Natural killer cell (primary cell): ENCODE results near the gene CACNA2D3. TPM values are rescaled to one million over a fixed set of nuclear protein-coding genes. Genes with fewer than 3 reads are reported as not detected.
A peak's percentile ranks its signal among the peaks of the same experiment; 100 is the strongest.

Experiments
- ATAC-seq, 3 donors: fragments of 150-1000 bp in 2 of 3; fragments of 200-7000 bp in 1 of 3; cut with Tn5 transposase; 1 replicate in 1 of 3; 2 replicates in 2 of 3; pipeline ENCODE4 v1.10.0; 2021; ENCODE audit warnings: mild to moderate bottlenecking in 2 of 3, moderate library complexity in 2 of 3
- DNase-seq, 2 donors: peaks; one replicate each; pipeline versions ENCODE4 v3.0.0 to v3.0.0-alpha.2; 2013 to 2021; ENCODE audit warnings: mixed read lengths in 1 of 2
- H3K27ac ChIP-seq: one replicate; pipeline ENCODE4 v1.5.1; 2013; ENCODE audit warnings: mild to moderate bottlenecking, low read length
- H3K27me3 ChIP-seq: one replicate; pipeline ENCODE4 v1.6.1; 2013; ENCODE audit warnings: low read length; ENCODE audit not compliant: control insufficient read depth, insufficient read depth
- H3K36me3 ChIP-seq: one replicate; pipeline ENCODE4 v1.6.1; 2013; ENCODE audit warnings: low read length; ENCODE audit not compliant: control insufficient read depth, insufficient read depth
- H3K4me1 ChIP-seq: one replicate; pipeline ENCODE4 v1.6.1; 2013; ENCODE audit warnings: low read length; ENCODE audit not compliant: control insufficient read depth, insufficient read depth
- H3K4me3 ChIP-seq: one replicate; pipeline ENCODE4 v1.5.1; 2013; ENCODE audit warnings: low read length
- H3K9me3 ChIP-seq: one replicate; pipeline ENCODE4 v1.6.1; 2013; ENCODE audit warnings: low read length; ENCODE audit not compliant: control insufficient read depth, insufficient read depth
- H3K27ac Mint-ChIP-seq, 2 donors: one replicate each; pipeline ENCODE4 v1.8.0; 2022; ENCODE audit warnings: mild to moderate bottlenecking in 2 of 2, mixed read lengths in 2 of 2, moderate library complexity in 1 of 2
- H3K27me3 Mint-ChIP-seq, 2 donors: one replicate each; pipeline ENCODE4 v1.8.0; 2022; ENCODE audit warnings: low read depth in 2 of 2, mixed read lengths in 2 of 2
- H3K36me3 Mint-ChIP-seq: one replicate; pipeline ENCODE4 v1.8.0; 2022; ENCODE audit warnings: mixed read lengths
- H3K4me1 Mint-ChIP-seq, 2 donors: one replicate each; pipeline ENCODE4 v1.8.0; 2022; ENCODE audit warnings: mixed read lengths in 2 of 2
- H3K4me3 Mint-ChIP-seq: one replicate; pipeline ENCODE4 v1.8.0; 2022; ENCODE audit warnings: mild to moderate bottlenecking, moderate library complexity, mixed read lengths
- H3K9me3 Mint-ChIP-seq, 2 donors: one replicate each; pipeline ENCODE4 v1.8.0; 2022; ENCODE audit warnings: mixed read lengths in 2 of 2
- CTCF ChIP-seq: fragments of 200-600 bp; IDR thresholded peaks from one replicate; pipeline ENCODE4 v1.8.0; 2022; ENCODE audit warnings: antibody characterized with exemption
- WGBS: methylation state at CpG from one replicate; pipeline ENCODE4 v1.1.7; 2013; ENCODE audit warnings: missing lambda C conversion rate; ENCODE audit not compliant: insufficient coverage; 5-methylcytosine and 5-hydroxymethylcytosine counted together
- intact Hi-C: fragments of 100-400 bp; cut with micrococcal nuclease; formaldehyde crosslinking; loops from one replicate; pipeline ENCODE4 v1.14.2; 2022
- total RNA-seq, 4 donors: library from RNA; stranded (reverse); fragments of 120-200 nt in 1 of 4; gene quantifications; one replicate each; pipeline versions ENCODE4 v1.2.3 to v1.2.4, GENCODE V29; 2013 to 2022

The CACNA2D3 gene
- total RNA-seq, 3 donors from 2014 or later (not counting 1 experiment from before 2014, with no cell fraction given), result 0.49 TPM; not detected in 2

GRCh38 chr3:54313418-54313817 is 191.1 kb downstream of the CACNA2D3 start:
- H3K27ac ChIP-seq, result no peak overlapping the region
- ATAC-seq (peak in 1 of 3 donors; percentile 26), DNase-seq (no peak)
- no peaks in the 10 kb centered on the region for H3K4me1 ChIP-seq
- H3K4me1 Mint-ChIP-seq, result no peaks in the 10 kb centered on the region
- H3K27me3 ChIP-seq, result no peaks in the 10 kb centered on the region
- intact Hi-C loops, result no loop called here
- TF ChIP-seq CTCF, result no peak
- H3K4me3 ChIP-seq, result no peak overlapping the region
- H3K4me3 Mint-ChIP-seq, result no peak overlapping the region
- H3K9me3 Mint-ChIP-seq, result peaks cover 0 to 4% of the 10 kb centered on the region in 2 donors
- WGBS, result 80% methylated on average over 5 of the region's 5 CpGs
- H3K36me3 ChIP-seq, result no peaks in the 10 kb centered on the region
- no peak overlapping the region for H3K27ac Mint-ChIP-seq
- peaks cover 4% of the 10 kb centered on the region for H3K9me3 ChIP-seq
- no peaks in the 10 kb centered on the region for H3K36me3 Mint-ChIP-seq
- H3K27me3 Mint-ChIP-seq, result peaks cover 0 to 3% of the 10 kb centered on the region in 2 donors

- intact Hi-C loops, result no loop called here
- H3K4me3 ChIP-seq, result no peak overlapping the region
- Mint-ChIP-seq H3K36me3 (no peaks in the 10 kb centered on the region), H3K4me1 (no peaks in the 10 kb centered on the region), H3K27ac (no peak overlapping the region), H3K4me3 (no peak overlapping the region), H3K9me3 (peaks cover 0 to 4% of the 10 kb centered on the region in 2 donors), H3K27me3 (peaks cover 0 to 7% of the 10 kb centered on the region in 2 donors)
- H3K27me3 ChIP-seq, result no peaks in the 10 kb centered on the region
- TF ChIP-seq CTCF, result no peak
- no peak for ATAC-seq
- no peaks in the 10 kb centered on the region for H3K36me3 ChIP-seq
- H3K27ac ChIP-seq, result no peak overlapping the region
- no peak for DNase-seq
- H3K4me1 ChIP-seq, result no peaks in the 10 kb centered on the region
- 80% methylated on average over 3 of the region's 5 CpGs for WGBS
- no peaks in the 10 kb centered on the region for H3K9me3 ChIP-seq
These were observed 199.2 kb downstream of the CACNA2D3 start for GRCh38 chr3:54321520-54321919.

GRCh38 chr3:54322354-54322753 is 200.0 kb downstream of the CACNA2D3 start:
- H3K4me1 Mint-ChIP-seq, result no peaks in the 10 kb centered on the region

More at GRCh38 chr3:54322354-54322753, 200.0 kb downstream of the CACNA2D3 start:
- ATAC-seq (no peak), DNase-seq (no peak)
- Histone ChIP-seq H3K4me3 (no peak overlapping the region), H3K4me1 (no peaks in the 10 kb centered on the region), H3K9me3 (no peaks in the 10 kb centered on the region), H3K36me3 (no peaks in the 10 kb centered on the region), H3K27me3 (no peaks in the 10 kb centered on the region), H3K27ac (no peak overlapping the region)
- TF ChIP-seq CTCF, result no peak
- intact Hi-C loops, result no loop called here
- WGBS, result 60% methylated on average over 3 of the region's 3 CpGs
- Mint-ChIP-seq H3K9me3 (peaks cover 0 to 4% of the 10 kb centered on the region in 2 donors), H3K27me3 (peaks cover 0 to 7% of the 10 kb centered on the region in 2 donors), H3K4me3 (no peak overlapping the region), H3K36me3 (no peaks in the 10 kb centered on the region), H3K27ac (no peak overlapping the region)
